Neural cell (in vitro differentiated cells): Measurements from ENCODE around the gene TMEM245. TPM values are rescaled to one million over a fixed set of nuclear protein-coding genes. Genes with fewer than 3 reads are reported as not detected.

Experiments
- H2AFZ ChIP-seq: fragments of 200-600, 300-800 bp; sonication (generic), shearing (Covaris generic); 2 replicates; pipeline ENCODE4 v1.6.0; 2014; ENCODE audit warnings: low read depth, mild to moderate bottlenecking, antibody characterized with exemption, low read length, moderate library complexity
- H3F3A ChIP-seq: fragments of 200-600 bp; shearing (Covaris generic); 2 replicates; pipeline ENCODE4 v1.6.1; 2016; ENCODE audit warnings: mild to moderate bottlenecking, moderate library complexity, mixed read lengths, antibody characterized with exemption, low read length; ENCODE audit not compliant: insufficient read depth, poor library complexity, severe bottlenecking
- H3K27ac ChIP-seq: fragments of 200-600, 300-800 bp; sonication (generic), shearing (Covaris generic); 2 replicates; pipeline ENCODE4 v1.5.1; 2014; ENCODE audit warnings: mild to moderate bottlenecking, low read length, moderate library complexity
- H3K27me3 ChIP-seq: fragments of 300-800, 200-600 bp; sonication (generic), shearing (Covaris generic); 2 replicates; pipeline ENCODE4 v1.6.0; 2014; ENCODE audit warnings: mild to moderate bottlenecking, low read depth, low read length, moderate library complexity; ENCODE audit not compliant: insufficient read depth
- H3K36me3 ChIP-seq: fragments of 300-800, 200-600 bp; sonication (generic), shearing (Covaris generic); 2 replicates; pipeline ENCODE4 v1.5.1; 2014; ENCODE audit warnings: mild to moderate bottlenecking, antibody characterized with exemption, low read length, moderate library complexity; ENCODE audit not compliant: insufficient read depth
- H3K4me2 ChIP-seq: fragments of 300-800, 200-600 bp; sonication (generic), shearing (Covaris generic); 2 replicates; pipeline ENCODE4 v1.6.0; 2014; ENCODE audit warnings: mild to moderate bottlenecking, low read length
- H3K4me3 ChIP-seq: fragments of 300-800, 200-600 bp; sonication (generic), shearing (Covaris generic); 2 replicates; pipeline ENCODE4 v1.5.1; 2014; ENCODE audit warnings: mild to moderate bottlenecking, low read length, moderate library complexity
- H3K79me2 ChIP-seq: fragments of 200-600 bp; shearing (Covaris generic); replicated peaks from 2 replicates; pipeline ENCODE4 v1.6.0; 2014; ENCODE audit warnings: mild to moderate bottlenecking, low read length, moderate library complexity; ENCODE audit not compliant: insufficient read depth
- H3K9ac ChIP-seq: fragments of 300-800, 200-600 bp; sonication (generic), shearing (Covaris generic); 2 replicates; pipeline ENCODE4 v1.6.1; 2016; ENCODE audit warnings: mild to moderate bottlenecking, low read length, mixed read lengths
- H3K9me2 ChIP-seq: fragments of 200-600 bp; shearing (Covaris generic); 2 replicates; pipeline ENCODE4 v1.6.1; 2016; ENCODE audit warnings: mild to moderate bottlenecking, low read length, mixed read lengths; ENCODE audit not compliant: insufficient read depth
- H3K9me3 ChIP-seq: fragments of 200-600, 300-800 bp; sonication (generic), shearing (Covaris generic); 2 replicates; pipeline ENCODE4 v1.6.1; 2016; ENCODE audit warnings: mild to moderate bottlenecking, mixed run types, low read length, moderate library complexity, mixed read lengths
- H4K20me1 ChIP-seq: fragments of 200-600 bp; shearing (Covaris generic); 2 replicates; pipeline ENCODE4 v1.6.1; 2016; ENCODE audit warnings: mild to moderate bottlenecking, mixed run types; ENCODE audit not compliant: insufficient read depth
- EP300 ChIP-seq: fragments of 450-650 bp; conservative IDR thresholded peaks from 2 replicates; pipeline ENCODE4 v1.6.1; 2014; ENCODE audit warnings: antibody characterized with exemption, mild to moderate bottlenecking, moderate library complexity; ENCODE audit not compliant: poor library complexity, severe bottlenecking
- EZH2 ChIP-seq: fragments of 200-600, 300-800 bp; shearing (Covaris generic), sonication (generic); IDR thresholded peaks from 2 replicates; pipeline ENCODE4 v1.6.1; 2014; ENCODE audit warnings: antibody characterized with exemption, low read length, borderline replicate concordance, mild to moderate bottlenecking; ENCODE audit not compliant: insufficient read depth, poor library complexity, severe bottlenecking
- MXI1 ChIP-seq: fragments of 450-650 bp; conservative IDR thresholded peaks from 2 replicates; pipeline ENCODE4 v1.6.1; 2014; ENCODE audit warnings: antibody characterized with exemption, mild to moderate bottlenecking; ENCODE audit not compliant: poor library complexity, severe bottlenecking
- RAD21 ChIP-seq: fragments of 450-650 bp; conservative IDR thresholded peaks from 2 replicates; pipeline ENCODE4 v1.6.1; 2014; ENCODE audit warnings: antibody characterized with exemption, mild to moderate bottlenecking, moderate library complexity
- SMC3 ChIP-seq: fragments of 450-650 bp; conservative IDR thresholded peaks from 2 replicates; pipeline ENCODE4 v1.6.1; 2014; ENCODE audit warnings: antibody characterized with exemption, mild to moderate bottlenecking, moderate library complexity; ENCODE audit not compliant: poor library complexity
- TAF1 ChIP-seq: IDR thresholded peaks from 2 replicates; pipeline ENCODE4 v1.6.1; 2012; ENCODE audit warnings: low read depth
- polyA plus RNA-seq: library from polyadenylated mRNA; depleted of rRNA; stranded (reverse); fragments of >200 nt; gene quantifications from 2 replicates; pipeline ENCODE4 v1.2.3, GENCODE V29; 2014
- TF ChIP-seq, protein P1 (sequence below): fragments of 450-650 bp; IDR thresholded peaks from 2 replicates; pipeline ENCODE4 v1.5.1; 2014; ENCODE audit warnings: antibody characterized with exemption, mild to moderate bottlenecking, moderate library complexity; ENCODE audit not compliant: poor library complexity, severe bottlenecking
- TF ChIP-seq, protein P2 (sequence below): IDR thresholded peaks from 2 replicates; pipeline ENCODE4 v1.6.1; 2012; ENCODE audit warnings: borderline replicate concordance

The TMEM245 gene
- polyA plus RNA-seq, 1 donor from 2014 or later: 32.1 TPM

DNA sequence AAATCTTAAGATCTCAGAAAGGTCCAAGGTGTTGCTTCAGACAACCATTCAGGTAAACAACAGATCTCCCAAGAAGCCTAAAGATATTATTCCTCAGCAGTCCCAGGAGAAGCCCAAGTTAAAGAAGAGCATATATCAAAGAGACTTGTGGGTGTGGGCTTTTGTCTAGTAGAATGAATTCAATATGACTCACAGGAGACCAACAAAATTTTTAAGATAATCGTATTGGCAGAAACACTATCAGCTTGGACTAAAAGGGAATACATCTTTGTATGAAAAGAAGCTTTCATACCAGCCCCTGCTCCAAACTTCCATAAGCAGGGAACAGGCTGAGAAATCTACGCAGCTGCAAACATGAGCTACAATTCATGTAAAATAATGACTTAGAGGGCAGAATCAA, 116.6 kb downstream of the TMEM245 start:
- Histone ChIP-seq H4K20me1 (no peaks in the 10 kb centered on the region), H3K27ac (no peak overlapping the region), H3K4me2 (no peak overlapping the region), H3K36me3 (no peaks in the 10 kb centered on the region), H3K79me2 (peaks cover 16% of the 10 kb centered on the region), H2AFZ (no peak overlapping the region), H3K27me3 (no peaks in the 10 kb centered on the region), H3F3A (no peaks in the 10 kb centered on the region), H3K9ac (no peak overlapping the region), H3K9me2 (no peaks in the 10 kb centered on the region), H3K4me3 (no peak overlapping the region), H3K9me3 (peaks cover 3% of the 10 kb centered on the region)
- TF ChIP-seq EP300: no peak
- TF ChIP-seq, protein P1, sequence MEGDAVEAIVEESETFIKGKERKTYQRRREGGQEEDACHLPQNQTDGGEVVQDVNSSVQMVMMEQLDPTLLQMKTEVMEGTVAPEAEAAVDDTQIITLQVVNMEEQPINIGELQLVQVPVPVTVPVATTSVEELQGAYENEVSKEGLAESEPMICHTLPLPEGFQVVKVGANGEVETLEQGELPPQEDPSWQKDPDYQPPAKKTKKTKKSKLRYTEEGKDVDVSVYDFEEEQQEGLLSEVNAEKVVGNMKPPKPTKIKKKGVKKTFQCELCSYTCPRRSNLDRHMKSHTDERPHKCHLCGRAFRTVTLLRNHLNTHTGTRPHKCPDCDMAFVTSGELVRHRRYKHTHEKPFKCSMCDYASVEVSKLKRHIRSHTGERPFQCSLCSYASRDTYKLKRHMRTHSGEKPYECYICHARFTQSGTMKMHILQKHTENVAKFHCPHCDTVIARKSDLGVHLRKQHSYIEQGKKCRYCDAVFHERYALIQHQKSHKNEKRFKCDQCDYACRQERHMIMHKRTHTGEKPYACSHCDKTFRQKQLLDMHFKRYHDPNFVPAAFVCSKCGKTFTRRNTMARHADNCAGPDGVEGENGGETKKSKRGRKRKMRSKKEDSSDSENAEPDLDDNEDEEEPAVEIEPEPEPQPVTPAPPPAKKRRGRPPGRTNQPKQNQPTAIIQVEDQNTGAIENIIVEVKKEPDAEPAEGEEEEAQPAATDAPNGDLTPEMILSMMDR: no peak
- no peak for TF ChIP-seq SMC3
- TF ChIP-seq, protein P2, sequence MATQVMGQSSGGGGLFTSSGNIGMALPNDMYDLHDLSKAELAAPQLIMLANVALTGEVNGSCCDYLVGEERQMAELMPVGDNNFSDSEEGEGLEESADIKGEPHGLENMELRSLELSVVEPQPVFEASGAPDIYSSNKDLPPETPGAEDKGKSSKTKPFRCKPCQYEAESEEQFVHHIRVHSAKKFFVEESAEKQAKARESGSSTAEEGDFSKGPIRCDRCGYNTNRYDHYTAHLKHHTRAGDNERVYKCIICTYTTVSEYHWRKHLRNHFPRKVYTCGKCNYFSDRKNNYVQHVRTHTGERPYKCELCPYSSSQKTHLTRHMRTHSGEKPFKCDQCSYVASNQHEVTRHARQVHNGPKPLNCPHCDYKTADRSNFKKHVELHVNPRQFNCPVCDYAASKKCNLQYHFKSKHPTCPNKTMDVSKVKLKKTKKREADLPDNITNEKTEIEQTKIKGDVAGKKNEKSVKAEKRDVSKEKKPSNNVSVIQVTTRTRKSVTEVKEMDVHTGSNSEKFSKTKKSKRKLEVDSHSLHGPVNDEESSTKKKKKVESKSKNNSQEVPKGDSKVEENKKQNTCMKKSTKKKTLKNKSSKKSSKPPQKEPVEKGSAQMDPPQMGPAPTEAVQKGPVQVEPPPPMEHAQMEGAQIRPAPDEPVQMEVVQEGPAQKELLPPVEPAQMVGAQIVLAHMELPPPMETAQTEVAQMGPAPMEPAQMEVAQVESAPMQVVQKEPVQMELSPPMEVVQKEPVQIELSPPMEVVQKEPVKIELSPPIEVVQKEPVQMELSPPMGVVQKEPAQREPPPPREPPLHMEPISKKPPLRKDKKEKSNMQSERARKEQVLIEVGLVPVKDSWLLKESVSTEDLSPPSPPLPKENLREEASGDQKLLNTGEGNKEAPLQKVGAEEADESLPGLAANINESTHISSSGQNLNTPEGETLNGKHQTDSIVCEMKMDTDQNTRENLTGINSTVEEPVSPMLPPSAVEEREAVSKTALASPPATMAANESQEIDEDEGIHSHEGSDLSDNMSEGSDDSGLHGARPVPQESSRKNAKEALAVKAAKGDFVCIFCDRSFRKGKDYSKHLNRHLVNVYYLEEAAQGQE: no peak
- TF ChIP-seq TAF1: no peak

- peaks cover 3% of the 10 kb centered on the region for H3K9me3 ChIP-seq
- H3K9me2 ChIP-seq: no peaks in the 10 kb centered on the region
- peaks cover 16% of the 10 kb centered on the region for H3K79me2 ChIP-seq
- H3K27me3 ChIP-seq: no peaks in the 10 kb centered on the region
- no peak overlapping the region for H3K9ac ChIP-seq
- no peak overlapping the region for H3K27ac ChIP-seq
- no peak overlapping the region for H3K4me3 ChIP-seq
- no peaks in the 10 kb centered on the region for H4K20me1 ChIP-seq
- H3F3A ChIP-seq: no peaks in the 10 kb centered on the region
- TF ChIP-seq, protein P2: no peak
- TF ChIP-seq, protein P1: no peak
- TF ChIP-seq SMC3: no peak
- TF ChIP-seq EZH2: no peak
- TF ChIP-seq RAD21: no peak
- TF ChIP-seq EP300: no peak
- no peak for TF ChIP-seq MXI1
- TF ChIP-seq TAF1: no peak
- no peak overlapping the region for H2AFZ ChIP-seq
- H3K4me2 ChIP-seq: no peak overlapping the region
- H3K36me3 ChIP-seq: no peaks in the 10 kb centered on the region
These were observed 117.6 kb downstream of the TMEM245 start for GRCh38 chr9:109002141-109002540.
